Small intestine (tissue), 7 donors: Measurements from ENCODE around the gene NOL9. TPM values are rescaled to one million over a fixed set of nuclear protein-coding genes. Genes with fewer than 3 reads are reported as not detected.
A peak's percentile ranks its signal among the peaks of the same experiment; 100 is the strongest.

Source experiments
- DNase-seq, 2 donors: peaks; one replicate each; pipeline versions ENCODE4 v3.0.0 to v3.0.0-alpha.2; 2013
- FAIRE-seq: peaks from 2 replicates; lab custom pipeline; 2012; peaks lifted over from hg19 to GRCh38; lab: Jason Lieb, UNC
- H3K27ac ChIP-seq, 3 donors: one replicate each; pipeline ENCODE4 v1.5.1; 2013; ENCODE audit warnings: low read length in 2 of 3, mild to moderate bottlenecking in 2 of 3, control low read depth in 1 of 3, inconsistent platforms in 1 of 3, low read depth in 1 of 3, moderate library complexity in 1 of 3
- H3K27me3 ChIP-seq, 3 donors: one replicate each; pipeline ENCODE4 v1.6.1; 2013; ENCODE audit warnings: low read length in 3 of 3, inconsistent platforms in 1 of 3; ENCODE audit not compliant: control insufficient read depth in 3 of 3, insufficient read depth in 3 of 3
- H3K36me3 ChIP-seq, 3 donors: one replicate each; pipeline ENCODE4 v1.6.1; 2013; ENCODE audit warnings: low read length in 3 of 3, inconsistent platforms in 1 of 3, low read depth in 1 of 3, mild to moderate bottlenecking in 1 of 3, moderate library complexity in 1 of 3; ENCODE audit not compliant: control insufficient read depth in 3 of 3, insufficient read depth in 2 of 3
- H3K4me1 ChIP-seq, 3 donors: one replicate each; pipeline ENCODE4 v1.6.1; 2013; ENCODE audit warnings: low read length in 2 of 3, inconsistent platforms in 1 of 3, low read depth in 1 of 3, mild to moderate bottlenecking in 1 of 3, moderate library complexity in 1 of 3; ENCODE audit not compliant: control insufficient read depth in 3 of 3, insufficient read depth in 2 of 3
- H3K4me3 ChIP-seq, 3 donors: one replicate each; pipeline ENCODE4 v1.5.1; 2013; ENCODE audit warnings: low read length in 3 of 3, control low read depth in 1 of 3, inconsistent platforms in 1 of 3, low read depth in 1 of 3, mild to moderate bottlenecking in 1 of 3, moderate library complexity in 1 of 3
- H3K9me3 ChIP-seq, 2 donors: one replicate each; pipeline ENCODE4 v1.6.1; 2013; ENCODE audit warnings: low read depth in 1 of 2, low read length in 1 of 2; ENCODE audit not compliant: control insufficient read depth in 2 of 2, insufficient read depth in 1 of 2
- WGBS, 3 donors: extraction: QIAGEN DNeasy Blood & Tissue Kit; methylation state at CpG; one replicate each; pipeline ENCODE4 v1.1.7; 2013; 5-methylcytosine and 5-hydroxymethylcytosine counted together
- polyA plus RNA-seq, 4 donors: library from polyadenylated mRNA; stranded (reverse) in 3 of 4; unstranded in 1 of 4; fragments of 200-250 nt in 3 of 4; fragments of 120-200 nt in 1 of 4; gene quantifications; one replicate each; pipeline versions ENCODE4 v1.2.1 to v1.2.3, GENCODE V29; 2013
- donor health status: healthy with polysubstance abuse.
- donor health status: control.
- donor health status: control.
- donor health status: Bipolar disorder and iron deficiency.
- donor health status: healthy.

The NOL9 gene
- polyA plus RNA-seq, 4 donors: 1.6 to 12.1 (median 3.9) TPM

DNA sequence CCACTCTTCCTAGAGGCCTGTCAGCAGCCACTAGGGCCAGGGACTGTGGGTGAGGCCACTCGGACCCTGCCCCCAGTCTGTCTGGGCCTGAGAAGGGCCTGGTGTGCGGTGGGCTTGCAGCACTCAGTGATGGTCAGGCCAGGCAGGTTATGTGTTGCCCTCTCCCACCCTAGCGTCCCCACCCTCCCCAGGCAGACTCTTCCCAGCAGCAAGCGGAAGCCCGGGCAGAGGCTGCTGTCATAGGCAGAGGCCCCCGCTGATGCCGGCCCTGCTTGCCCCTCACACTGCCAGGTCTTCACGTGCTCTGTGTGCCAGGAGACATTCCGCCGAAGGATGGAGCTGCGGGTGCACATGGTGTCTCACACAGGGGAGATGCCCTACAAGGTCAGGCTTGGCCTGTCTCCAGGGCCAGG, 32.1 kb upstream of the NOL9 start:
- Histone ChIP-seq H3K4me1 (peaks cover 0 to 15% (median 5%) of the 10 kb centered on the region in 3 donors), H3K9me3 (no peaks in the 10 kb centered on the region), H3K4me3 (no peak overlapping the region), H3K27ac (no peak overlapping the region), H3K36me3 (peaks cover 2 to 78% (median 10%) of the 10 kb centered on the region in 3 donors), H3K27me3 (no peaks in the 10 kb centered on the region)
- WGBS, 3 donors: 84 to 92% (median 89%) methylated on average over 11 of the region's 11 CpGs
- FAIRE-seq (no peak), DNase-seq (no peak)

DNA sequence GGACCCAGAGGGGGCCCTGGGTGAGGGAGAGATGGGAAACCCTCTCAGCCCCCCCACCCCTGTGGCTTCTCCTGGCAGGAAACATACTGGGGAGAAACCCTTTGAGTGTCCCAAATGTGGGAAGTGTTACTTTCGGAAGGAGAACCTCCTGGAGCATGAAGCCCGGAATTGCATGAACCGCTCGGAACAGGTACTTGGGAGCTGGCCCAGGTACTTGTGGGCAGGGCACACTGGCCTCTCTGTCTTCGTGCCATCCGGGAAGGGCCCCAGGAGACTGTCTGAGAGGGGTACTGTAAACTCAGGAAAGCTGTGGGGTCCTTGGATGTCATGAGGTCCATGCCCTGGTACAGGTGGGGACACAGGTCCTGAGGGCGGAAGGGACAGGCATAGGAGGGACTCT, 31.5 kb upstream of the NOL9 start:
- no peaks in the 10 kb centered on the region for H3K27me3 ChIP-seq
- no peak overlapping the region for H3K4me3 ChIP-seq
- no peaks in the 10 kb centered on the region for H3K9me3 ChIP-seq
- DNase-seq (no peak), FAIRE-seq (no peak)
- H3K4me1 ChIP-seq: peaks cover 4 to 20% (median 7%) of the 10 kb centered on the region in 3 donors
- H3K27ac ChIP-seq: no peak overlapping the region
- WGBS, 3 donors: 88 to 92% (median 92%) methylated on average over 7 of the region's 7 CpGs
- H3K36me3 ChIP-seq: peaks cover 2 to 76% (median 10%) of the 10 kb centered on the region in 3 donors

DNA sequence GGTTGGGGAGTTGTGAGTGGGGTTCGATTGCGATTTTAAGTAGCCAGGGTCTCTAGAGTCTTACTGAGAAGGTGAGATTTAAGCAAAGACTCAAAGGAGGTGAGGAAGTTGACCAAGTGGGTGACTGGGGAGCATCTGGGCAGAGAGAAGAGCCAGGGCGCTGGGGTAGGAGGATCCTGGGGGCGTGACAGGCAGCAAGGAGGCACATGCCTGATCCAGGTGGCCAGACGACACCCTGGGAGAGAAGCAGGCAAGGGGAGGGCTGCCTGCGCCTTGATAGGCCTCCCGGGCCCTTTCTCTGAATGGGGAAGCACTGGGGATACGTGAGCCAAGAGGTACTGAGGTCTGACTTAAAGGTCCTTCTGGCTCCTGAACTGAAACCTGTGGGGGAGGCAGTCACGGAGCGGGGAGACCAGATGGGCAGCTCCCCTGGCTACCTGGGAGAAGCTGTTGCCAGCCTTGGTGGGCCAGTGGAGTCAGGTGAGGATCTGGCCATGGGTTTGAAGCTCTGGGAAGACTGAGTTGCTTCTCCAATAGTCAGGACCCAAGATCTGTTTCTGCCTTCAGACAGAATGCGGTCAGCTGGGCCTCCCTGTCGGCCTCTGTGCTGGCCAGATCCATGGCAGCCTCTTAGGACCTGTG, 30.9 kb upstream of the NOL9 start:
- no peak overlapping the region for H3K27ac ChIP-seq
- DNase-seq: no peak
- FAIRE-seq: no peak
- H3K9me3 ChIP-seq: no peaks in the 10 kb centered on the region
- WGBS, 3 donors: 82 to 86% (median 86%) methylated on average over 12 of the region's 12 CpGs
- peaks cover 4 to 24% (median 10%) of the 10 kb centered on the region in 3 donors for H3K4me1 ChIP-seq
- H3K27me3 ChIP-seq: no peaks in the 10 kb centered on the region
- peaks cover 2 to 73% (median 7%) of the 10 kb centered on the region in 3 donors for H3K36me3 ChIP-seq
- H3K4me3 ChIP-seq: no peak overlapping the region

GRCh38 chr1:6584126-6585080, 30.1 kb upstream of the NOL9 start:
- peak overlapping the region in 1 of 3 donors; percentile 13 for H3K27ac ChIP-seq
- no peak for FAIRE-seq
- DNase-seq: no peak
- no peaks in the 10 kb centered on the region for H3K9me3 ChIP-seq
- no peaks in the 10 kb centered on the region for H3K27me3 ChIP-seq
- peaks cover 4 to 25% (median 10%) of the 10 kb centered on the region in 3 donors for H3K4me1 ChIP-seq
- H3K36me3 ChIP-seq: peaks cover 2 to 65% (median 3%) of the 10 kb centered on the region in 3 donors
- H3K4me3 ChIP-seq: no peak overlapping the region
- 70 to 76% (median 75%) methylated on average over 21 of the region's 21 CpGs for WGBS, 3 donors

- peaks cover 4 to 30% (median 10%) of the 10 kb centered on the region in 3 donors for H3K4me1 ChIP-seq
- H3K27ac ChIP-seq: peak overlapping the region; percentile 83 to 93 (median 86)
- 0 to 65% (median 25%) methylated on average over 1 of the region's 1 CpG for WGBS, 3 donors
- FAIRE-seq: no peak
- peak overlapping the region in 2 of 3 donors; percentile 13 to 18 for H3K4me3 ChIP-seq
- peak; percentile 96 for DNase-seq
- peaks cover 0 to 44% (median 0%) of the 10 kb centered on the region in 3 donors for H3K36me3 ChIP-seq
- H3K27me3 ChIP-seq: no peaks in the 10 kb centered on the region
- H3K9me3 ChIP-seq: no peaks in the 10 kb centered on the region
Measured at GRCh38 chr1:6582370-6582769, 28.1 kb upstream of the NOL9 start.

GRCh38 chr1:6581561-6582305, 27.4 kb upstream of the NOL9 start:
- DNase-seq (peak in 1 of 2 donors; percentile 23), FAIRE-seq (no peak)
- Histone ChIP-seq H3K9me3 (no peaks in the 10 kb centered on the region), H3K27ac (peak overlapping the region; percentile 83 to 93 (median 86)), H3K27me3 (no peaks in the 10 kb centered on the region), H3K36me3 (peaks cover 0 to 38% (median 0%) of the 10 kb centered on the region in 3 donors), H3K4me3 (peak overlapping the region in 2 of 3 donors; percentile 13 to 72), H3K4me1 (peaks cover 4 to 30% (median 10%) of the 10 kb centered on the region in 3 donors)
- 24 to 52% (median 39%) methylated on average over 10 of the region's 10 CpGs for WGBS, 3 donors

DNA sequence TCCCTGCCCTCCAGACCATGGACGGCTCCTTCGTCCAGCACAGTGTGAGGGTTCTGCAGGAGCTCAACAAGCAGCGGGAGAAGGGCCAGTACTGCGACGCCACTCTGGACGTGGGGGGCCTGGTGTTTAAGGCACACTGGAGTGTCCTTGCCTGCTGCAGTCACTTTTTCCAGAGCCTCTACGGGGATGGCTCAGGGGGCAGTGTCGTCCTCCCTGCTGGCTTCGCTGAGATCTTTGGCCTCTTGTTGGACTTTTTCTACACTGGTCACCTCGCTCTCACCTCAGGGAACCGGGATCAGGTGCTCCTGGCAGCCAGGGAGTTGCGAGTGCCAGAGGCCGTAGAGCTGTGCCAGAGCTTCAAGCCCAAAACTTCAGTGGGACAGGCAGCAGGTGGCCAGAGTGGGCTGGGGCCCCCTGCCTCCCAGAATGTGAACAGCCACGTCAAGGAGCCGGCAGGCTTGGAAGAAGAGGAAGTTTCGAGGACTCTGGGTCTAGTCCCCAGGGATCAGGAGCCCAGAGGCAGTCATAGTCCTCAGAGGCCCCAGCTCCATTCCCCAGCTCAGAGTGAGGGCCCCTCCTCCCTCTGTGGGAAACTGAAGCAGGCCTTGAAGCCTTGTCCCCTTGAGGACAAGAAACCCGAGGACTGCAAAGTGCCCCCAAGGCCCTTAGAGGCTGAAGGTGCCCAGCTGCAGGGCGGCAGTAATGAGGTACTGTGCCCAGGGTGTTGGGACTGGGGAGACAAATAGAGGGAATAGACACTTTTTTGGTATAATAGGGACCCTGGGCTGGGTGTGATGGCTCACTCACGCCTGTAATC, 26.5 kb upstream of the NOL9 start:
- no peaks in the 10 kb centered on the region for H3K9me3 ChIP-seq
- WGBS, 3 donors: 20 to 32% (median 24%) methylated on average over 19 of the region's 19 CpGs
- peak overlapping the region; percentile 72 to 92 (median 79) for H3K4me3 ChIP-seq
- peaks cover 4 to 30% (median 10%) of the 10 kb centered on the region in 3 donors for H3K4me1 ChIP-seq
- FAIRE-seq (no peak), DNase-seq (peak; percentile 22 to 46)
- peaks cover 0 to 30% (median 0%) of the 10 kb centered on the region in 3 donors for H3K36me3 ChIP-seq
- no peaks in the 10 kb centered on the region for H3K27me3 ChIP-seq
- H3K27ac ChIP-seq: peak overlapping the region; percentile 83 to 93 (median 86)
